B cell (primary cell): ENCODE measurements around the gene NPBWR2. TPM values are rescaled to one million over a fixed set of nuclear protein-coding genes. Genes with fewer than 3 reads are reported as not detected.
"Not testable (repeated sequence)": the region's sequence is repeated elsewhere in the genome, so short reads cannot be mapped to it uniquely, and the experiment has no call there.

Experiments used
- ATAC-seq: fragments of 200-7000 bp; cut with Tn5 transposase; one replicate; pipeline ENCODE4 v1.10.0; 2021; ENCODE audit warnings: low read depth, mild to moderate bottlenecking, moderate number of reproducible peaks, moderate library complexity
- CTCF ChIA-PET: fragments of 350-600 bp; sonication (Branson Sonifier 250); formaldehyde crosslinking; loops from one replicate; lab custom pipeline; 2021; ENCODE audit warnings: antibody characterized with exemption, inconsistent platforms; lab: Charles Lee
- POLR2A ChIA-PET: fragments of 350-600 bp; sonication (Branson Sonifier 250); formaldehyde crosslinking; loops from one replicate; lab custom pipeline; 2021; ENCODE audit warnings: antibody characterized with exemption; lab: Charles Lee
- DNase-seq: peaks from one replicate; pipeline ENCODE4 v3.0.0; 2013
- H2AFZ ChIP-seq: 2 replicates; pipeline ENCODE4 v1.6.1; 2012; ENCODE audit warnings: mild to moderate bottlenecking, low read depth, low read length; ENCODE audit not compliant: insufficient read depth, poor library complexity, severe bottlenecking
- H3K27ac ChIP-seq, 2 donors: 1 replicate in 1 of 2; 2 replicates in 1 of 2; pipeline ENCODE4 v1.5.1; 2012 to 2013; ENCODE audit warnings: low read length in 2 of 2, mild to moderate bottlenecking in 2 of 2, moderate library complexity in 1 of 2
- H3K27me3 ChIP-seq, 4 experiments: fragments of 200-600 bp in 1 of 4; sonication (generic) in 1 of 4; replicated peaks in 1 of 4; 1 replicate in 2 of 4; 2 replicates in 2 of 4; pipeline versions ENCODE4 v1.6.1 to v1.7.0; 2013 to 2016; ENCODE audit warnings: low read length in 3 of 4, mild to moderate bottlenecking in 2 of 4, mixed read lengths in 1 of 4, moderate library complexity in 1 of 4; ENCODE audit not compliant: insufficient read depth in 4 of 4, control insufficient read depth in 3 of 4; ENCODE audit errors: control extremely low read depth in 1 of 4
- H3K36me3 ChIP-seq, 2 experiments: replicated peaks in 1 of 2; 1 replicate in 1 of 2; 2 replicates in 1 of 2; pipeline versions ENCODE4 v1.6.1 to v1.7.1; 2013; ENCODE audit warnings: low read length in 1 of 2; ENCODE audit not compliant: insufficient read depth in 2 of 2, control insufficient read depth in 1 of 2; ENCODE audit errors: control extremely low read depth in 1 of 2, extremely low read depth in 1 of 2
- H3K4me1 ChIP-seq, 2 donors: fragments of 200-600 bp in 1 of 2; sonication (generic) in 1 of 2; 1 replicate in 1 of 2; 2 replicates in 1 of 2; pipeline versions ENCODE4 v1.5.1 to v1.6.1; 2013 to 2017; ENCODE audit warnings: low read length in 2 of 2; ENCODE audit not compliant: control insufficient read depth in 2 of 2, insufficient read depth in 2 of 2
- H3K4me2 ChIP-seq: replicated peaks from 2 replicates; pipeline ENCODE3; 2012; ENCODE audit warnings: mild to moderate bottlenecking, low read depth, low read length; ENCODE audit not compliant: poor library complexity, severe bottlenecking
- H3K4me3 ChIP-seq, 5 experiments: fragments of 200-600 bp in 1 of 5; sonication (generic) in 1 of 5; 1 replicate in 3 of 5; 2 replicates in 2 of 5; pipeline versions ENCODE4 v1.5.1 to v1.7.0; 2011 to 2016; ENCODE audit warnings: low read length in 4 of 5, mild to moderate bottlenecking in 4 of 5, low read depth in 2 of 5, control low read depth in 1 of 5, moderate library complexity in 1 of 5; ENCODE audit not compliant: insufficient read depth in 1 of 5; ENCODE audit errors: control extremely low read depth in 1 of 5, extremely low read depth in 1 of 5
- H3K79me2 ChIP-seq: fragments of 200-600 bp; sonication (generic); one replicate; pipeline ENCODE4 v1.6.0; 2016; ENCODE audit warnings: low read length; ENCODE audit not compliant: control insufficient read depth, insufficient read depth
- H3K9ac ChIP-seq: fragments of 200-600 bp; sonication (generic); 2 replicates; pipeline ENCODE4 v1.6.1; 2017; ENCODE audit warnings: mild to moderate bottlenecking, low read length, moderate library complexity
- H3K9me3 ChIP-seq, 3 donors: one replicate each; pipeline versions ENCODE4 v1.6.1 to v1.7.1; 2013; ENCODE audit warnings: low read length in 2 of 3; ENCODE audit not compliant: control insufficient read depth in 2 of 3, insufficient read depth in 1 of 3; ENCODE audit errors: control extremely low read depth in 1 of 3
- H4K20me1 ChIP-seq: 2 replicates; pipeline ENCODE4 v1.6.0; 2012; ENCODE audit warnings: mild to moderate bottlenecking, low read length; ENCODE audit not compliant: insufficient read depth, control insufficient read depth, poor library complexity, severe bottlenecking
- H3K27ac Mint-ChIP-seq: one replicate; pipeline ENCODE4 v1.8.0; 2021; ENCODE audit warnings: mixed read lengths
- H3K27me3 Mint-ChIP-seq: one replicate; pipeline ENCODE4 v1.8.0; 2021; ENCODE audit warnings: mixed read lengths
- H3K4me1 Mint-ChIP-seq: one replicate; pipeline ENCODE4 v1.8.0; 2021; ENCODE audit warnings: mixed read lengths
- H3K4me3 Mint-ChIP-seq: one replicate; pipeline ENCODE4 v1.8.0; 2021; ENCODE audit warnings: mixed read lengths
- H3K9me3 Mint-ChIP-seq: one replicate; pipeline ENCODE4 v1.8.0; 2022; ENCODE audit warnings: mixed read lengths; ENCODE audit not compliant: insufficient read depth
- CTCF ChIP-seq: fragments of 200-600 bp; IDR thresholded peaks from one replicate; pipeline ENCODE4 v1.8.0; 2022; ENCODE audit warnings: antibody characterized with exemption, mild to moderate bottlenecking
- EZH2 ChIP-seq: IDR thresholded peaks from 2 replicates; pipeline ENCODE4 v1.6.1; 2012; ENCODE audit warnings: borderline replicate concordance, low read depth, mild to moderate bottlenecking, moderate library complexity, low read length; ENCODE audit not compliant: insufficient read depth, poor library complexity, severe bottlenecking
- WGBS: methylation state at CpG from one replicate; pipeline ENCODE4 v1.1.5; 2013; ENCODE audit warnings: missing lambda C conversion rate; ENCODE audit not compliant: insufficient coverage; 5-methylcytosine and 5-hydroxymethylcytosine counted together
- intact Hi-C: fragments of 100-400 bp; cut with micrococcal nuclease; formaldehyde crosslinking; loops from one replicate; pipeline ENCODE4 v1.10.0; 2022
- polyA plus RNA-seq: library from polyadenylated mRNA; depleted of rRNA; stranded (reverse); fragments of >200 nt; gene quantifications from 2 replicates; pipeline ENCODE4 v1.2.3, GENCODE V29; 2012
- total RNA-seq, 2 donors: library from RNA; stranded (reverse); fragments of 120-200 nt in 1 of 2; gene quantifications; 1 replicate in 1 of 2; 2 replicates in 1 of 2; pipeline versions ENCODE4 v1.2.3 to v1.2.4, GENCODE V29; 2013 to 2022

NPBWR2 gene
- total and polyA plus RNA-seq, 2 donors (not counting 1 experiment from before 2014, with no cell fraction given): 0.21 TPM; not detected in 1

GRCh38 chr20:64129146-64129782 lies 21.9 kb upstream of the NPBWR2 start:
- WGBS: 87% methylated on average over 10 of the region's 11 CpGs
- peaks cover 12% of the 10 kb centered on the region for H3K27me3 Mint-ChIP-seq
- Histone ChIP-seq H3K4me3 (no peak overlapping the region), H3K36me3 (no peaks in the 10 kb centered on the region), H3K4me2 (no peak overlapping the region), H3K27ac (no peak overlapping the region), H3K9ac (no peak overlapping the region), H3K27me3 (peaks cover 0 to 6% (median 2%) of the 10 kb centered on the region in 4 experiments), H3K9me3 (no peaks in the 10 kb centered on the region), H3K79me2 (no peaks in the 10 kb centered on the region), H3K4me1 (no peaks in the 10 kb centered on the region), H2AFZ (no peak overlapping the region), H4K20me1 (no peaks in the 10 kb centered on the region)
- intact Hi-C loops: no loop called here
- TF ChIP-seq EZH2: no peak
- no peak for TF ChIP-seq CTCF
- H3K4me1 Mint-ChIP-seq: no peaks in the 10 kb centered on the region
- DNase-seq (no peak), ATAC-seq (no peak)
- H3K9me3 Mint-ChIP-seq: no peaks in the 10 kb centered on the region
- H3K4me3 Mint-ChIP-seq: no peak overlapping the region
- CTCF ChIA-PET: no interaction called here
- POLR2A ChIA-PET: no interaction called here
- H3K27ac Mint-ChIP-seq: no peak overlapping the region

GRCh38 chr20:64123517-64123916 lies 16.2 kb upstream of the NPBWR2 start:
- H3K9ac ChIP-seq, H3K4me2 ChIP-seq, H3K27me3 ChIP-seq, H4K20me1 ChIP-seq, H3K27ac Mint-ChIP-seq, H3K27ac ChIP-seq, POLR2A ChIA-PET, H3K4me1 Mint-ChIP-seq, H3K27me3 Mint-ChIP-seq, H3K4me3 Mint-ChIP-seq, H2AFZ ChIP-seq, ATAC-seq, H3K9me3 Mint-ChIP-seq, H3K36me3 ChIP-seq, H3K79me2 ChIP-seq, DNase-seq, H3K9me3 ChIP-seq, CTCF ChIA-PET, H3K4me3 ChIP-seq: not testable (repeated sequence)
- WGBS: 87% methylated on average over 11 of the region's 11 CpGs
- peaks cover 4 to 11% of the 10 kb centered on the region in 2 donors for H3K4me1 ChIP-seq
- intact Hi-C loops: loop anchor here (5.0 kb wide), 1 partner anchor 336 kb away; no protein-coding TSS in a partner anchor

- H3K27ac ChIP-seq, DNase-seq, H3K9me3 Mint-ChIP-seq, POLR2A ChIA-PET, H3K27me3 ChIP-seq, H3K27me3 Mint-ChIP-seq, H3K27ac Mint-ChIP-seq, H3K4me3 Mint-ChIP-seq, H2AFZ ChIP-seq, H3K79me2 ChIP-seq, H3K9ac ChIP-seq, ATAC-seq, H4K20me1 ChIP-seq, H3K9me3 ChIP-seq, H3K4me1 Mint-ChIP-seq, H3K4me2 ChIP-seq, H3K4me3 ChIP-seq, H3K36me3 ChIP-seq: not testable (repeated sequence)
- 88% methylated on average over 10 of the region's 11 CpGs for WGBS
- peaks cover 4 to 11% of the 10 kb centered on the region in 2 donors for H3K4me1 ChIP-seq
- CTCF ChIA-PET: interaction anchor here (5.4 to 9.2 kb wide), 2 partner anchors 41 to 84 kb away, joined by 108 to 220 read pairs; partner anchors contain the start of genes LKAAEAR1, OPRL1 and RGS19
- intact Hi-C loops: loop anchor here (5.0 kb wide), 1 partner anchor 336 kb away; no protein-coding TSS in a partner anchor
Observed at GRCh38 chr20:64122927-64123326, 15.6 kb upstream of the NPBWR2 start.
